HEK293T (cell line): ENCODE results near the gene C2orf66.

Experiments used
- ARNT ChIP-seq: fragments of 450-650 bp; IDR thresholded peaks from 2 replicates; pipeline ENCODE4 v1.6.1; 2017; ENCODE audit warnings: mild to moderate bottlenecking
- BHLHE40 ChIP-seq: fragments of 450-650 bp; IDR thresholded peaks from 2 replicates; pipeline ENCODE4 v1.6.1; 2016; ENCODE audit warnings: mild to moderate bottlenecking, moderate library complexity, borderline replicate concordance
- CTBP1 ChIP-seq: fragments of 450-650 bp; IDR thresholded peaks from 2 replicates; pipeline ENCODE4 v1.6.1; 2016; ENCODE audit warnings: borderline replicate concordance
- ELF4 ChIP-seq: fragments of 450-650 bp; IDR thresholded peaks from 2 replicates; pipeline ENCODE4 v1.6.1; 2017; ENCODE audit warnings: antibody characterized with exemption
- FOXA1 ChIP-seq: fragments of 450-650 bp; IDR thresholded peaks from 2 replicates; pipeline ENCODE4 v1.6.1; 2016; ENCODE audit warnings: mild to moderate bottlenecking
- FOXK2 ChIP-seq: fragments of 450-650 bp; IDR thresholded peaks from 2 replicates; pipeline ENCODE4 v1.6.1; 2016; ENCODE audit warnings: mild to moderate bottlenecking
- FOXM1 ChIP-seq: fragments of 450-650 bp; IDR thresholded peaks from 2 replicates; pipeline ENCODE4 v1.6.1; 2017; ENCODE audit warnings: mild to moderate bottlenecking, borderline replicate concordance
- HDGF ChIP-seq: fragments of 450-650 bp; IDR thresholded peaks from 2 replicates; pipeline ENCODE4 v1.6.1; 2017; ENCODE audit warnings: antibody characterized with exemption, borderline replicate concordance
- NFRKB ChIP-seq: fragments of 450-650 bp; IDR thresholded peaks from 2 replicates; pipeline ENCODE4 v1.6.1; 2016; ENCODE audit warnings: mild to moderate bottlenecking, moderate library complexity
- SP1 ChIP-seq: fragments of 450-650 bp; IDR thresholded peaks from 2 replicates; pipeline ENCODE4 v1.6.1; 2017
- SUZ12 ChIP-seq: fragments of 450-650 bp; IDR thresholded peaks from 2 replicates; pipeline ENCODE4 v1.6.1; 2016; ENCODE audit warnings: mild to moderate bottlenecking
- TF ChIP-seq, protein P1 (sequence below): fragments of 450-650 bp; IDR thresholded peaks from 2 replicates; pipeline ENCODE4 v1.6.1; 2016

DNA sequence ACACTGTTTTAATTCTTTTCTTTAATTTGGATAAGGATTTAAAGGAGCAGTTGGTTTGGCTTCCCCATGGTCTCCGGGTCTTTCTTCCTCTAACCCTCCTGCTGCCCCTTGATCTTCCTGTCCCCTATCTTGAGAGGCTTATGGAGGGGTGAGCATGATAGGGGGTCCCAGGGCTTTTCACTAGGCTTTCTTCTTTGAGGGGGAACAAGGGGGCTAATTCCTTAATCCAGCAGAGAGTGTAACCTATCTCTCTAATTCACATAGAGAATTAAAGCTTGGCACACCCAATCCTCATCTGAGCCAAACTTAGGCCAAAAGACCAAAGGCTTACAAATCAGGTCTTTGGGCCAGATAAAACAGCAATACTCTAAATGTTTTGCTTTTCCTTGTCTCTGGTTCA lies 21.5 kb upstream of the C2orf66 start:
- TF ChIP-seq CTBP1 = no peak
- no peak for TF ChIP-seq NFRKB
- TF ChIP-seq, protein P1, sequence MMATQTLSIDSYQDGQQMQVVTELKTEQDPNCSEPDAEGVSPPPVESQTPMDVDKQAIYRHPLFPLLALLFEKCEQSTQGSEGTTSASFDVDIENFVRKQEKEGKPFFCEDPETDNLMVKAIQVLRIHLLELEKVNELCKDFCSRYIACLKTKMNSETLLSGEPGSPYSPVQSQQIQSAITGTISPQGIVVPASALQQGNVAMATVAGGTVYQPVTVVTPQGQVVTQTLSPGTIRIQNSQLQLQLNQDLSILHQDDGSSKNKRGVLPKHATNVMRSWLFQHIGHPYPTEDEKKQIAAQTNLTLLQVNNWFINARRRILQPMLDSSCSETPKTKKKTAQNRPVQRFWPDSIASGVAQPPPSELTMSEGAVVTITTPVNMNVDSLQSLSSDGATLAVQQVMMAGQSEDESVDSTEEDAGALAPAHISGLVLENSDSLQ = no peak
- no peak for TF ChIP-seq FOXK2
- TF ChIP-seq ARNT = no peak
- no peak for TF ChIP-seq FOXM1
- no peak for TF ChIP-seq SP1
- TF ChIP-seq ELF4 = no peak
- TF ChIP-seq FOXA1 = no peak
- no peak for TF ChIP-seq BHLHE40
- TF ChIP-seq HDGF = no peak
- TF ChIP-seq SUZ12 = no peak
